HG02759 (cell line): ENCODE data around the gene CEBPB.
"Not testable (repeated sequence)": the region's sequence is repeated elsewhere in the genome, so short reads cannot be mapped to it uniquely, and the experiment has no call there.

Source experiments
- ATAC-seq: cut with Tn5 transposase; IDR thresholded peaks from one replicate; pipeline ENCODE4 v1.9.1; 2021; ENCODE audit warnings: mild to moderate bottlenecking, moderate library complexity; ENCODE audit not compliant: unreplicated experiment

The CEBPB gene

GRCh38 chr20:50190251-50191064 lies at the start of gene CEBPB:
CEBPB (plus strand) TSS chr20:50190830; CDS start chr20:50191034, 204 bp downstream.
- ATAC-seq, result peak; percentile 53

GRCh38 chr20:50141018-50141675 lies 49.5 kb upstream of the CEBPB start:
- ATAC-seq, result no peak

GRCh38 chr20:50141811-50142561 lies 48.6 kb upstream of the CEBPB start:
- ATAC-seq, result no peak

- ATAC-seq, result no peak
Measured at GRCh38 chr20:50142812-50143211, 47.8 kb upstream of the CEBPB start.

- ATAC-seq, result no peak
Measured at GRCh38 chr20:50144362-50144761, 46.3 kb upstream of the CEBPB start.

GRCh38 chr20:50145566-50145965 lies 45.1 kb upstream of the CEBPB start:
- no peak for ATAC-seq

GRCh38 chr20:50146214-50146613 lies 44.4 kb upstream of the CEBPB start:
- no peak for ATAC-seq

- ATAC-seq, result peak; percentile 84
Measured at GRCh38 chr20:50146732-50147662, 43.6 kb upstream of the CEBPB start.

- ATAC-seq, result no peak
Measured at GRCh38 chr20:50149481-50150254, 41.0 kb upstream of the CEBPB start.

- no peak for ATAC-seq
Measured at GRCh38 chr20:50151034-50151743, 39.4 kb upstream of the CEBPB start.

GRCh38 chr20:50152394-50153152 lies 38.1 kb upstream of the CEBPB start:
- ATAC-seq, result no peak

GRCh38 chr20:50153153-50153499 lies 37.5 kb upstream of the CEBPB start:
- peak; percentile 1 for ATAC-seq

GRCh38 chr20:50153500-50154377 lies 36.9 kb upstream of the CEBPB start, which contains the start of gene PEDS1:
PEDS1 (minus strand) TSS chr20:50153723; CDS start chr20:50153637, 86 bp downstream.
- ATAC-seq, result peak; percentile 96

GRCh38 chr20:50161494-50161893 lies 29.1 kb upstream of the CEBPB start:
- not testable (repeated sequence) for ATAC-seq

GRCh38 chr20:50163570-50164317 lies 26.9 kb upstream of the CEBPB start:
- no peak for ATAC-seq

GRCh38 chr20:50165684-50166554 lies 24.7 kb upstream of the CEBPB start:
- peak; percentile 96 for ATAC-seq
